ENCODE results near the gene EML5. TPM values are rescaled to one million over a fixed set of nuclear protein-coding genes. Genes with fewer than 3 reads are reported as not detected.

The EML5 gene
- total and polyA plus RNA-seq, 2 experiments from 2014 or later, result 0.18 to 1.6 TPM

GRCh38 chr14:88588081-88588480, 204.7 kb downstream of the EML5 start (continued):
- TF ChIP-seq REST (IDR thresholded peaks at IDR 0.05; ENCODE audit: unreplicated experiment) (no peak), STAT1 (IDR thresholded peaks at IDR 0.05; ENCODE audit: unreplicated experiment) (no peak), EZH2phosphoT487 (IDR thresholded peaks at IDR 0.05; ENCODE audit: unreplicated experiment) (no peak), NANOG (IDR thresholded peaks at IDR 0.05; ENCODE audit: borderline replicate concordance) (no peak), ETS1 (IDR thresholded peaks at IDR 0.05) (no peak), CTCF (conservative IDR thresholded peaks at IDR 0.05; ENCODE audit: low read depth in 2 of 2) (no peak), POLR2AphosphoS5 (IDR thresholded peaks at IDR 0.05; ENCODE audit: low read depth) (no peak), JUNB (IDR thresholded peaks at IDR 0.05; ENCODE audit: unreplicated experiment) (no peak)

- DNase-seq (ENCODE audit: low spot score), result no peak
- Mint-ChIP-seq H3K27ac (no peak overlapping the region), H3K4me1 (no peaks in the 10 kb centered on the region), H3K9me3 (no peaks in the 10 kb centered on the region), H3K36me3 (ENCODE audit: low read depth) (peaks cover 51% of the 10 kb centered on the region), H3K4me3 (no peak overlapping the region), H3K27me3 (ENCODE audit: insufficient read depth, low read depth, poor library complexity) (peaks cover 3% of the 10 kb centered on the region)
- H4K20me1 ChIP-seq (replicated peaks; ENCODE audit: insufficient read depth), result peaks cover 3% of the 10 kb centered on the region
- no peak overlapping the region for H3K4me2 ChIP-seq
- no peaks in the 10 kb centered on the region for H3K4me1 ChIP-seq (ENCODE audit: insufficient read depth)
- peaks cover 45% of the 10 kb centered on the region for H3K36me3 ChIP-seq (ENCODE audit: insufficient read depth)
- H2AFZ ChIP-seq, result no peak overlapping the region
- no peaks in the 10 kb centered on the region for H3K9me2 ChIP-seq (ENCODE audit: insufficient read depth)
- H3K79me2 ChIP-seq (replicated peaks; ENCODE audit: insufficient read depth), result peaks cover 6% of the 10 kb centered on the region; the same call in 1 of the 2 replicates
- no peak overlapping the region for H3K27ac ChIP-seq (ENCODE audit: low read depth)
- no peak overlapping the region for H3K4me3 ChIP-seq
- ATAC-seq, result no peak
- H3K27me3 ChIP-seq (ENCODE audit: insufficient read depth), result no peaks in the 10 kb centered on the region
- no peaks in the 10 kb centered on the region for H3F3A ChIP-seq (replicated peaks; ENCODE audit: low read depth)
- TF ChIP-seq ZNF114 (CRISPR knock-in tag; IDR thresholded peaks at IDR 0.05) (no peak), ZNF462 (CRISPR knock-in tag; IDR thresholded peaks at IDR 0.05) (no peak), EZH2 (IDR thresholded peaks at IDR 0.05; ENCODE audit: low read depth, unreplicated experiment) (no peak), CTCF (conservative IDR thresholded peaks at IDR 0.05; ENCODE audit: low read depth in 2 of 2) (no peak), POLR2AphosphoS5 (IDR thresholded peaks at IDR 0.05; ENCODE audit: low read depth) (no peak)
Observed at GRCh38 chr14:88584451-88584850, 208.3 kb downstream of the EML5 start.

Data from GM23338 (cell line).